Nephron progenitor cell (in vitro differentiated cells): Measurements from ENCODE around the gene FBRSL1.

ENCODE experiments used
- DNase-seq: peaks from one replicate; pipeline ENCODE4 v3.0.0; 2021
- H3K27ac Mint-ChIP-seq: 2 replicates; pipeline ENCODE4 v1.8.0; 2021; ENCODE audit warnings: mild to moderate bottlenecking, moderate library complexity, mixed read lengths
- H3K27me3 Mint-ChIP-seq: 2 replicates; pipeline ENCODE4 v1.8.0; 2021; ENCODE audit warnings: mild to moderate bottlenecking, low read depth, mixed read lengths; ENCODE audit not compliant: poor library complexity
- H3K36me3 Mint-ChIP-seq: 2 replicates; pipeline ENCODE4 v1.8.0; 2021; ENCODE audit warnings: low read depth, mixed read lengths
- H3K4me1 Mint-ChIP-seq: 2 replicates; pipeline ENCODE4 v1.8.0; 2021; ENCODE audit warnings: mixed read lengths
- H3K4me3 Mint-ChIP-seq: 2 replicates; pipeline ENCODE4 v1.8.0; 2021; ENCODE audit warnings: mild to moderate bottlenecking, moderate library complexity, mixed read lengths
- H3K9me3 Mint-ChIP-seq: 2 replicates; pipeline ENCODE4 v1.8.0; 2021; ENCODE audit warnings: mild to moderate bottlenecking, moderate library complexity, mixed read lengths
- CTCF ChIP-seq: fragments of 200-600 bp; sonication (generic); IDR thresholded peaks from 2 replicates; pipeline ENCODE4 v1.5.0; 2021; ENCODE audit warnings: antibody characterized with exemption

The FBRSL1 gene

GRCh38 chr12:132479291-132479690, 10.7 kb upstream of the FBRSL1 start:
- Mint-ChIP-seq H3K9me3 (peaks cover 5% of the 10 kb centered on the region), H3K27me3 (peaks cover 38% of the 10 kb centered on the region), H3K4me3 (no peak overlapping the region), H3K36me3 (peaks cover 4% of the 10 kb centered on the region), H3K27ac (no peak overlapping the region), H3K4me1 (peaks cover 7% of the 10 kb centered on the region)
- no peak for DNase-seq
- TF ChIP-seq CTCF, result no peak

GRCh38 chr12:132479938-132480622, 9.9 kb upstream of the FBRSL1 start:
- DNase-seq, result no peak
- no peak for TF ChIP-seq CTCF
- Mint-ChIP-seq H3K27ac (no peak overlapping the region), H3K27me3 (peaks cover 44% of the 10 kb centered on the region), H3K4me3 (no peak overlapping the region), H3K4me1 (peaks cover 7% of the 10 kb centered on the region), H3K9me3 (peaks cover 5% of the 10 kb centered on the region), H3K36me3 (peaks cover 4% of the 10 kb centered on the region)

GRCh38 chr12:132480623-132481132, 9.3 kb upstream of the FBRSL1 start:
- no peak overlapping the region for H3K4me3 Mint-ChIP-seq
- no peak for DNase-seq
- TF ChIP-seq CTCF, result no peak

GRCh38 chr12:132481345-132481744, 8.6 kb upstream of the FBRSL1 start:
- Mint-ChIP-seq H3K9me3 (no peaks in the 10 kb centered on the region), H3K27ac (no peak overlapping the region), H3K4me3 (no peak overlapping the region), H3K27me3 (peaks cover 52% of the 10 kb centered on the region), H3K36me3 (no peaks in the 10 kb centered on the region), H3K4me1 (peaks cover 7% of the 10 kb centered on the region)
- DNase-seq, result no peak
- no peak for TF ChIP-seq CTCF

More at GRCh38 chr12:132480623-132481132, 9.3 kb upstream of the FBRSL1 start:
- no peak overlapping the region for H3K27ac Mint-ChIP-seq
- H3K4me1 Mint-ChIP-seq, result peaks cover 7% of the 10 kb centered on the region
- peaks cover 4% of the 10 kb centered on the region for H3K36me3 Mint-ChIP-seq
- peaks cover 49% of the 10 kb centered on the region for H3K27me3 Mint-ChIP-seq
- H3K9me3 Mint-ChIP-seq, result peaks cover 5% of the 10 kb centered on the region

- no peak overlapping the region for H3K4me3 Mint-ChIP-seq
- DNase-seq, result no peak
- H3K27me3 Mint-ChIP-seq, result peaks cover 57% of the 10 kb centered on the region
- no peak for TF ChIP-seq CTCF
- no peaks in the 10 kb centered on the region for H3K36me3 Mint-ChIP-seq
- no peaks in the 10 kb centered on the region for H3K9me3 Mint-ChIP-seq
- no peak overlapping the region for H3K27ac Mint-ChIP-seq
- peaks cover 7% of the 10 kb centered on the region for H3K4me1 Mint-ChIP-seq
These were observed 7.9 kb upstream of the FBRSL1 start for GRCh38 chr12:132481771-132482745.
